Ascending aorta (tissue), 2 donors: ENCODE measurements around the gene B4GALNT4. TPM values are rescaled to one million over a fixed set of nuclear protein-coding genes. Genes with fewer than 3 reads are reported as not detected.
A peak's percentile ranks its signal among the peaks of the same experiment; 100 is the strongest.
"Not testable (repeated sequence)": the region's sequence is repeated elsewhere in the genome, so short reads cannot be mapped to it uniquely, and the experiment has no call there.

Experiments
- DNase-seq, 2 donors: peaks; one replicate each; pipeline ENCODE4 v3.0.0-alpha.2; 2019; ENCODE audit warnings: low spot score in 2 of 2
- H3K27ac ChIP-seq, 2 donors: fragments of 200-600 bp; sonication (generic); one replicate each; pipeline ENCODE4 v1.5.1; 2016 to 2017; ENCODE audit warnings: mild to moderate bottlenecking in 1 of 2
- H3K27me3 ChIP-seq: fragments of 200-600 bp; sonication (generic); one replicate; pipeline ENCODE4 v1.5.1; 2017
- H3K36me3 ChIP-seq, 2 donors: fragments of 200-600 bp; sonication (generic); one replicate each; pipeline ENCODE4 v1.5.1; 2016
- H3K4me1 ChIP-seq, 2 donors: fragments of 200-600 bp; sonication (generic); one replicate each; pipeline ENCODE4 v1.5.1; 2016 to 2017; ENCODE audit warnings: mild to moderate bottlenecking in 1 of 2
- H3K4me3 ChIP-seq, 2 donors: fragments of 200-600 bp; sonication (generic); one replicate each; pipeline ENCODE4 v1.5.1; 2016 to 2017; ENCODE audit warnings: mild to moderate bottlenecking in 1 of 2
- H3K9me3 ChIP-seq, 2 donors: fragments of 200-600 bp; sonication (generic); one replicate each; pipeline ENCODE4 v1.5.1; 2016
- CTCF ChIP-seq, 3 experiments: fragments of 200-600 bp in 2 of 3; fragments of 450-650 bp in 1 of 3; sonication (generic) in 2 of 3; IDR thresholded peaks; one replicate each; pipeline ENCODE4 v1.5.1; 2016 to 2019; ENCODE audit warnings: antibody characterized with exemption in 3 of 3, mild to moderate bottlenecking in 1 of 3, moderate library complexity in 1 of 3
- intact Hi-C: fragments of 100-400 bp; cut with DNase I; formaldehyde crosslinking; loops from one replicate; pipeline ENCODE4 v1.15.1; 2023
- total RNA-seq: library from RNA; depleted of rRNA; stranded (reverse); fragments of >200 nt; gene quantifications from one replicate; pipeline ENCODE4 v1.1.0, GENCODE V29; 2016

Gene B4GALNT4
- total RNA-seq, 1 donor from 2014 or later, result not detected

- intact Hi-C loops, result no loop called here
- no peak for TF ChIP-seq CTCF (IDR thresholded peaks at IDR 0.05)
- no peaks in the 10 kb centered on the region for H3K27me3 ChIP-seq
- H3K27ac ChIP-seq, result no peak overlapping the region
- no peaks in the 10 kb centered on the region for H3K36me3 ChIP-seq
- H3K4me1 ChIP-seq, result peaks cover 6 to 8% of the 10 kb centered on the region in 2 donors
- no peak for DNase-seq
- H3K9me3 ChIP-seq, result no peaks in the 10 kb centered on the region
- H3K4me3 ChIP-seq, result no peak overlapping the region
Measured at GRCh38 chr11:409600-410483, 40.5 kb downstream of the B4GALNT4 start.

GRCh38 chr11:410711-411110, 41.4 kb downstream of the B4GALNT4 start:
- H3K9me3 ChIP-seq, intact Hi-C loops, H3K36me3 ChIP-seq, H3K27ac ChIP-seq, H3K4me3 ChIP-seq, H3K4me1 ChIP-seq, DNase-seq, H3K27me3 ChIP-seq: not testable (repeated sequence)

- intact Hi-C loops, H3K4me1 ChIP-seq, H3K36me3 ChIP-seq, H3K27me3 ChIP-seq, H3K4me3 ChIP-seq, H3K9me3 ChIP-seq, H3K27ac ChIP-seq: not testable (repeated sequence)
- DNase-seq, result peak in 1 of 2 donors; percentile 6
Measured at GRCh38 chr11:411520-411919, 42.2 kb downstream of the B4GALNT4 start.

GRCh38 chr11:412641-413119, 43.4 kb downstream of the B4GALNT4 start:
- H3K36me3 ChIP-seq, result no peaks in the 10 kb centered on the region
- peaks cover 8% of the 10 kb centered on the region for H3K27me3 ChIP-seq
- peak in 1 of 2 donors; percentile 6 for DNase-seq
- H3K9me3 ChIP-seq, result no peaks in the 10 kb centered on the region
- H3K27ac ChIP-seq, result no peak overlapping the region
- no peak overlapping the region for H3K4me3 ChIP-seq
- H3K4me1 ChIP-seq, result no peaks in the 10 kb centered on the region
- intact Hi-C loops, result no loop called here
- TF ChIP-seq CTCF (IDR thresholded peaks at IDR 0.05), result no peak

- Histone ChIP-seq H3K4me3 (no peak overlapping the region), H3K9me3 (no peaks in the 10 kb centered on the region), H3K4me1 (no peaks in the 10 kb centered on the region), H3K27me3 (peaks cover 8% of the 10 kb centered on the region), H3K36me3 (no peaks in the 10 kb centered on the region), H3K27ac (no peak overlapping the region)
- peak in 1 of 2 donors; percentile 7 for DNase-seq
- intact Hi-C loops, result no loop called here
- TF ChIP-seq CTCF (IDR thresholded peaks at IDR 0.05), result no peak
Measured at GRCh38 chr11:413120-414081, 44.1 kb downstream of the B4GALNT4 start.

- peak in 1 of 2 donors; percentile 7 for DNase-seq
- H3K36me3 ChIP-seq, result no peaks in the 10 kb centered on the region
Measured at GRCh38 chr11:414318-414857, 45.1 kb downstream of the B4GALNT4 start.

More at GRCh38 chr11:414318-414857, 45.1 kb downstream of the B4GALNT4 start:
- H3K4me3 ChIP-seq, result peak overlapping the region in 1 of 2 donors; percentile 51
- H3K4me1 ChIP-seq, result no peaks in the 10 kb centered on the region
- no peaks in the 10 kb centered on the region for H3K9me3 ChIP-seq
- H3K27me3 ChIP-seq, result peaks cover 8% of the 10 kb centered on the region
- no peak for TF ChIP-seq CTCF (IDR thresholded peaks at IDR 0.05)
- H3K27ac ChIP-seq, result no peak overlapping the region
- intact Hi-C loops, result no loop called here
